GM19023 (cell line): ENCODE data around the gene LAMA1.

Experiments
- ATAC-seq: cut with Tn5 transposase; IDR thresholded peaks from one replicate; pipeline ENCODE4 v1.9.1; 2021; ENCODE audit warnings: mild to moderate bottlenecking, moderate library complexity; ENCODE audit not compliant: unreplicated experiment

Gene LAMA1

DNA sequence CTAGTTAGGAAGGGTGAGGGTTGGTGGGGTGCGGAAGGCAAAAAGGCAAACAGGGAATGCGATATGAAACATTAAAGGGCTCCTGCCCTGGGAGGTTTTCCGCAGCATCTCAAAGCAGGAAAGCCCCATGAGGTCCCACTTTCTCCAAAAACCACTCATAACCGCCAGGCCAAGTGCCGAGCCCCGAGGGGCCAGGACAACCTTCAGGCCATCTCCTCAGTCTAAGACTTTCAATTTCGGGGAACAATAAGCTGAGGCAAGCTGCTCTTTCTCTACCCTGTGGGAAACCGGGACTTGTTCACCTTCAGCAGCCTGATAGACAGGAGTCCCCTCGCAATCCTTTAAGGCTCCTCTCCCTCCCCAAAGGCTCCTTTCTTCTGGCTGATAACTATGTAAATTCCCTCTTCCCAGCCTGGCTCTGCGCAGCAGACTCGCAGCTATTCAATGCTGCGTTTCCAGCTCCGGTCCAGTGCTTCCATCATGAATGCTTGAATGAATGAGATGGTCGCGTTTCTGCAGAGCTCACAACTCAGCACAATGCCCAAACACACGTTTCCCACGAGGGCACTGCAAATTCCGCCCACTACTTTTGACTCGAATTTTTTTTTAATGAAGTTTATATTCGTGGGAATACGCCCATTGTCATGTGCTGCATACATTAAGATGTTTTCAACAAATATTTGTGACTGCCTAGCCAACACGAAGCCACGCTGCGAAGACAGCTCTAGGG lies 1.4 kb downstream of the LAMA1 start:
- ATAC-seq, result no peak

DNA sequence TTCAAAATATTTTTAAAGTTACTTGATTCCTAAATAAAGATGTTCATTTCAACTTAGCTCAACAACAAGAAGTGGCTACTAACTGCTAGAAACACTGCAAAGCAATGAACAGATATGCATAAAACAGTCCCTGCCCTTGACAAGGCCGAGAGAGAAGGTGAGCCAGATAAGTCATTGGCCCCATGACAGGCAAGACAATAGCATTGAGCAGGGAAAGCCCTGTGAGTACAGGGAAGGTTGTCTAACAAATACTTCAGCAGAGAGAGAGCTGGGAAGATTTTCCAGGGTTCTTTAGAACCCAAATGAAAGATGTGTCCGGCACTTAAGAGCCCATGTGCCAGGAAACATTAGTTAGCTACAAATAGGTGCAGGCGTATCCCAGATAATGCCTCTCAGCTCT lies 4.7 kb downstream of the LAMA1 start:
- ATAC-seq, result no peak

DNA sequence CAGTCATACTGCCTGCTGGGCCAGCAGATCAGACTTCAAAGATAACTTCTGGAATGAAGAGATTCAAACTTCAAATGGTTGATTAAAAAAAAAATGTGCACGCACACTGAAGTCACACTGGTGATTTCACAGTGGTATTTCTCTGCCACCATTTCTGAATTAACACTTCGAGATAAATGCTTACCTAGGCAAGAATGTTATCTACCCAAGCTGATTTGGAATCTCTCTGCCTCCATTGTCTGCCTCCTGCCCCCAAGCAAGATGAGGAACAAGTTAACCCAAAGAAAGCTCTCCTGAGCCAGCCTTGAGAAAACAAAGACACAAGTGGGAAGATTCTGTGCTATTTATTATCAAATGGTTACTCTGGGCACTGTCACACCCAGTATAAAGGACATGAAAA lies 6.5 kb downstream of the LAMA1 start:
- no peak for ATAC-seq

DNA sequence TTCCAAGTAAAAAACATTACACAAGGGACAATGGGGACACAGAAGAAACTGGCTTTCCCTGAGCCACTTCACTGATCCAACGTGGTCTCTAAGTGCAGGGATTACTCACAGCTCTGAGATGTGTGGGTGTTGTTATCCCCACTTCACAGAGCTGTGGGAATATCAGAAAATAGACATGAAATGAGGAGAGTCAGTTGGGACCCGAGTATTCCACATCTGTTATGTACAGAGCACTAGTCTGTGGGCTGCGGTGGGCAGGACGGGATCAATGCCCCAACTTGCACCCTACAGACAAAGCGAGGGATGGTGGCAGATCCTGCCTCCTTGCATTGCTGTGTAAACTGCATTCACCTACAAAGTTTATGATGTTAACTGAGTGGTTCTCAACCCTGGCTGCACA lies 11.7 kb downstream of the LAMA1 start:
- ATAC-seq, result no peak

DNA sequence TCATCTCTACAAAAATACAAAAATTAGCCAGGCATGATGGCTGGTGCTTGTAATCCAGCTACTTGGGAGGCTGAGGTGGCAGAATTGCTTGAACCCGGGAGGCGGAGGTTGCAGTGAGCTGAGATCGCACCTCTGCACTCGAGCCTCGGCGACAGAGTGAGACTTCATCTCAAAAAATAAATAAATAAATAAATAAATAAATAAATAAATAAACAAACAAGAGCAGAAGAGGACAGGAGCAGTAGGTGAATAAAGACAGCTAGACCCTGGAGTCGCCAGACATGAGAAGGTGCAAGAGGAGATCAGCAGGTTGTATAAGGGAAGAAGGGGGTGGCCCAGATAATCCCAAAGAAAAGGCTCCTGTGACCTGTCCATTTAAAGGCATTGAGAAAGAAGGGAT lies 12.3 kb downstream of the LAMA1 start:
- ATAC-seq, result no peak

DNA sequence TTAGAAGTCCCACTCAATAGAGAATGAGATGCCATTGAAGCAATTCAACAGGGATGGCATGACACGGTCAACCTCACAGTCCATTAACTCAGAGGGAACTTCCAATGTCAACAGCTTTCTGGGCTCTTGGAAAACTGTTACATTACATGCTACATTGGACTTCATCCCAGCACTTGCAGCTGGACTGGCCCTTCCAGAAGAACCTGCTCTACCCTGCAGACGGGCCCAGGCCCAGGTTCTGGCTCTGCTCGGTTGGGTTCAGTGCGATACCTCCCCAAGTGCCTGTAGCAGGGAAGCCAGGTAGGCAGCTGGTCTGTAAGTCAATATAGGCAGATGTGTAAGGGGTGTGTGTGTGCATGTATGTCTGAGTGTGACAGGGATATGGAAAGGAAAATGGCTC lies 12.9 kb downstream of the LAMA1 start:
- no peak for ATAC-seq

DNA sequence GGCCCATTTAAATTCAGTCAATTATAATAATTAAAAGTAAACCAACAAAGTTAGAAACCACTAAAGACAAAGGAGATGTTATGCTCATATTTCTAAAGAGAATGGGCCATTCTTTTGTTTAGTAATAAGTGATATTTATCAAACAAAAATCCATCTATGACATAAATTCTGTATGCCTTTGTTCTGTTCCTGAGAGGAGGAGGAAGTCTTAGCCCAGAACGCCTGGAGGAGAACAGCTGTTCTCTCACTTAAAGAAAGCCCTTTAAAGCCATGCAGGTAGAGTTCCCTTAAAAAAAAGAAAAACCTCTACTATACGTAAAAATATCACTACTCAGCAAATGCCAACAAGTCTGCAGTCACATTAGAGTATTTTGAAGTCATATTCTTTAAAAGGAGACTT lies 15.5 kb downstream of the LAMA1 start:
- ATAC-seq, result no peak

DNA sequence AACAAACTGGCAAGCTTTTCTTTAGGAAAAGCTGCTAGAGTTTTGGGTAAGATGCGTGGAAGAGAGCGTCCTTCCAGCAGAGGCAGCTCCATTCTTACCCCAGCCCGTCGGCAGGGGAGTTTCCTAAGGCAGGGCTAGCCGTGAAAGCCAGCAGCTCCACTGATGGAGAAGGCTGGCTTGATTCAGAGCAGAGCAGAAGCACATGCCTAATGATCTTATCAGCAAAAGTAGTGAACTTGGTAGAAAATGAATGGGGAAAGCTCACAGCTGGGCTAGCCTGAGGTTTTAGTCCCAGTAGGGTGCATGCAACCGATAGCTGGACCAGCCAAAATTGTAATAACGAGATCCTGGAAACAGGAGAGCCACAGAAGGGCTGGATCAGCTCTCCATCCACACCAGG lies 20.8 kb downstream of the LAMA1 start:
- ATAC-seq, result no peak

DNA sequence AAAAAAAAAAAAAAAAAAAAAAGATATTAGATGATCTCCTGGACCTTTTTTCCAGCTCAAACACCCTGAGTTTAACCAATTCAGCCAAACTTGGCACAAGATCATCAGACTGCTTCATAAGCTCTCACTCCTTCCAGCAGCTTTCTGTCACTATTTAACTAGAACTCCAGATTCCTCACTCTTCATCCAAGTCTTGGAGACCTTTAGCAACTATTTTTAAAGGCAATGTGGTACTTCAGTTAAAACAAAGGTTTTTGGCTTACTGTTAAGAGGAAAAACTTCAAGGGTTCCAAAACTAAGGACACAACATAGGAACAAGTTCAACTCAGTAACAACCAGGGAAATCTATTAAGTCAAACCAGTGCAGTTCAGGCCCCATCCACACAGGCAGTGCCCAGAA lies 23.2 kb downstream of the LAMA1 start:
- ATAC-seq, result no peak

DNA sequence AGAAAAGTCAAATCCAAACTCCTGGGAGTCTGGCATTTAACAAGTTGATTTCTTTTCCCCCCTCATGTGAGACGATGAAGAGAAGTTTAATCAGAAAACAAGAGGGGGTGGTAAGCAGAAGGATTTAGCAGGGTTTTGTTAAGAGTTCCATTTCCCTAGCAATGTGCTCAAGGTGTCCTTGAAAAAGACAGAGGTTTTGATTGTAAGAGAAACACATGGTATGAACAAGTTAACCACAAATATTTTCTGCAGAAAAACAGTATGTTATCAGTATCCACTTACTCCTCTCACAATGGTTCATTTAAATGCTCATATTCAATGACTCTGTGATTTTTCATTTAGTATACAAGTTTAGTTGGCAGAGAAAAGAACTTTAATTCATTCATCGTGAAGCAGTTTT lies 26.8 kb downstream of the LAMA1 start:
- no peak for ATAC-seq

DNA sequence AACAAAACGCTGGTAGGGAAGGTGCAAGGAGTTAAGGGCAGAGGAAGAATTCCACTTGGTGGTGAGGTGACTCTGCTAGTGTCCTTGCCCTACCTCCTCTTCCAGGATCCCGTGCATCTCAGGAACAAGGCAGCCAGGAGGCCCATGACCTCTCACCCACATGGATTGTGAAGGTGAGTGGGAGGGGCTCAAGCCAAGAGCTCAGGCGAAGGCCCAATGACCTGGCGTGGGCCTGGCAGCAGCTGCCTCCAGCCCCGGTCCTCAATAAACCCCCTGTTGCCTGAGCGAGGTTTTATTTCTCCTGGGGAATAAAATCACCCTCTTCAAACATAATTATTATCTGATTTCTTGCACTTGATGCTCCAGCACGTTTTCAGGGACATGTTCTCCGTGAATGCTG lies 28.2 kb downstream of the LAMA1 start:
- no peak for ATAC-seq

DNA sequence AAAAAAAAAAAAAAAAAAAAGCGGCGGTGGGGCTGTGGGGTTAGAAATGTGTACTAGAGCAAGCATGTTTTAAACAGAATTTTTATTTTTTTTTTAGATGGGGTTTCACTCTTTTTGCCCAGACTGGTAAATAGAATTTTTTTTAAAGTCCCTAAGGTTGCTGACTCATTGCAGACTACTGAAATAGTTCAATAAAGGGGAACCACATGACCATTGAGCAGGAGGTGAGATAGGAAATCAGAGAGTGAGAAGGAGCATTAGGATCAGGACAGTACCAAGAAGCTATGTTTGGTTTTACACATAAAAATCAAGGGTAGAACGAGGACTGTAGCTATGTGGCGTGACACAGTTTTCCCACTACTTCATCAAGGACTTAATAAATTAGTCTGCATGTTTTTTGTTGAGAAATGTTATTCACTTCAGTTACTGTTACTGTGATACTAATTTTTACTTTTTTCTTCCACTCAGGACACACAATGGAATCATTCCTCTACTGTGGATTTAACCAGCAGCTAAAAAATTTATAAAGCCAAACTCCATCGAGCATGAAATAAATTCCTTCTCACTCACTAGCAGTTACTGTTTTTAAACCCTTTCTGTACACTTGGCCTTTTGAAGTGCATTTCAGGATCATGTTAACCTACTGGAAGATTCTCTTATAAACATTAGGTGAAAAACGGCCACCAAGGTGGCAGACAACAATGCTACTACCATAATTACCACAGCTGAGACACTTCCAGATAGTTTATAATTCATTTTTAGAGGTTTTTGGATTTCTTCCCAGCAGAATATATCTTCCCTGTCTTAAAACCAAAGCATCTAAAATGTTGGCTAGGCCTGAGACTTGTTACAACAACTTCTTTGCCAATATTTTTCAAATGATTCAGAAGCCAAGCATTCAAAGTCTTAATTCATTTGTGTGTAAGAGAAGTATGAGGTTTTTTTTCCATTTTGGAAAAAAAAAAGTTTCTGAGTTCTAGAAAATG lies 33.2 kb downstream of the LAMA1 start:
- ATAC-seq, result no peak

DNA sequence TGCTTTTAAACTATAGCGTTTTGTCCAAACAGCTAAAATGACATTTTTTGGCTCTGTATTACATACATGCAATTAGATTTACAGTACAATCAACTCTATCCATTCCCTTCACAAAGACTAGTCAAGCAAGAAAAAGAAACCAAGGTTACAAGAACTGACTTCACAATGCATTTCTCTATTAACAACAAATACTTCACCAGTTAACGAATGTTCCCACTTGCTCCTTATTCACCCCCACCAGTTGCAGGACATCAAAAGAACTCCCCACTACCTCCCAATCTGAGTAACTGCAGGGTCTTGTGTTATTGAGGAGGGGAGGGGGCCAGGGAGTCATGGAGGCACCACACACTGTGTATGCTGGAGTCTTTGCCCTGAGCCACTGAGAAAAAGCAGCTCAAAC lies 34.9 kb downstream of the LAMA1 start:
- no peak for ATAC-seq

DNA sequence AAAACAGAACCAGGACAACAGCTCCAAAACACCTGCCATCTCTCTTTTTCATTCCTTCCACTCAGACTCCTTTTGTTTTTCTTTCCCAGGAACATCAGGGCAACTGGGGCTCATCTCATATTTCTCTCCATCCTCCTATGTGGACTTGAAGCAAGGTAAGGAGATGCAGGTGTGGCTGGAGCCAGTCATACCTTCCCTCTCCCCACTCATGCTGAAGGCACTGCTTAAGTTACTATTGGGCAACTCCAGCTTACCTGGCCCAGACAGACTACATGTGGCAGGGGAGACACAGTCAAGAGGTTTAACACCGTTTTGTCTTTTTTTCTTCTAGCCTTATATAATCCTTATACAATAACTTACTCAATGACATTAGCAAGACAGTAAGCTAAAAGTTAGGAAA lies 38.4 kb downstream of the LAMA1 start:
- ATAC-seq, result no peak

DNA sequence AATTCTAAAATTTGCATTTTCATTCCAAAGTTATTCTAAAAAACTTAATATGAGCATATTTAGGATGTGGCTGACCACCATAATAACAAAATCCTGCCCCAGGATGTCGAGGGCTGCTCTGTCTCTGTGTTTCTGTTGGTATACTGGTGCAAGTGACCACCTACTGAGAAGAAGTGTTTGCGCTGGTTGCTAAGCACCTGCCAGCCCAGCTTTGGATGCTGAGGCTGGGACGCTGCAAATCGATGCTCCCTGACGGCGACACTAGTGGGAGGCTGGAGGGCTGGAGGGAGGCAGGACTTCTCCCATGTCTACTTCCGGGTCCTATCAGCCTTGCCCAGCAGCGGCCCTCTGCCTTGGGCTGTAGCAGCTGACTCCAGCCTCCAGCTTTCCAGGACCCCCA lies 45.0 kb downstream of the LAMA1 start:
- no peak for ATAC-seq

DNA sequence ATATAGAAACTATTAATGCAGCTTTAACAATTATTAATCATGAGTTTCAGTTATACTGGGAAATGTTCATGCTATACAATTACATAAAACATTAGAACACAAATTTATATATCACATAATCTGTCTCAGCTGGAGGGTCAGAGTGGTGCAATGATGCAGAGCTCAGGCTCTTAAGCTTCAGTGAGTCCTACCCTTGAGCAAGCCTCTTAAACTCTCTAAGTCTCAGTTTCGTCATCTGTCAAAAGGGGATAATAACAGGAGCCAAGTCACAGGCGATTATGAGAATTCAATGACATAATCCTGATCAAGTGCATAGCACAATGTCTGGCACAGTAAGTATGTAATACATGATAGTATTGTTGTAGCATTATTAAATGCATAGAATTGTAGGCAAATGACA lies 46.0 kb downstream of the LAMA1 start:
- ATAC-seq, result no peak

DNA sequence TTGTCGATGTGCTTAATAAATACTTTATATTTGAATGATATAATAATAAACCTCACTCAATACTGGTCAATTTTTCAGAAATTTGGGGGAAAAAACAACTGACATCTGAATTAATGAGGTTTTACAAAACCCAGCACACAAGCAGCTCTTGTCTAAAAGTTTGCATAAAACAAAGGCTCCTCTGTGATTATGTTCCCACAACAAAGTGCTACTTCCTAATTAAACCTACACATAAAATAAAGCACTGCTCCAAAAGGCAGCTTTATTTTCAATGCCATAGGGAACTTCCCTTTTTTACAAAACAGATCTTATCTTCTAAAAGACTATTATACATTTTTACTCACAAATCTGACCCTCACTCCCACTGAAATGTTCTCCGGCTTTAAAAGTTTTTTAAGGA lies 47.1 kb downstream of the LAMA1 start:
- no peak for ATAC-seq

DNA sequence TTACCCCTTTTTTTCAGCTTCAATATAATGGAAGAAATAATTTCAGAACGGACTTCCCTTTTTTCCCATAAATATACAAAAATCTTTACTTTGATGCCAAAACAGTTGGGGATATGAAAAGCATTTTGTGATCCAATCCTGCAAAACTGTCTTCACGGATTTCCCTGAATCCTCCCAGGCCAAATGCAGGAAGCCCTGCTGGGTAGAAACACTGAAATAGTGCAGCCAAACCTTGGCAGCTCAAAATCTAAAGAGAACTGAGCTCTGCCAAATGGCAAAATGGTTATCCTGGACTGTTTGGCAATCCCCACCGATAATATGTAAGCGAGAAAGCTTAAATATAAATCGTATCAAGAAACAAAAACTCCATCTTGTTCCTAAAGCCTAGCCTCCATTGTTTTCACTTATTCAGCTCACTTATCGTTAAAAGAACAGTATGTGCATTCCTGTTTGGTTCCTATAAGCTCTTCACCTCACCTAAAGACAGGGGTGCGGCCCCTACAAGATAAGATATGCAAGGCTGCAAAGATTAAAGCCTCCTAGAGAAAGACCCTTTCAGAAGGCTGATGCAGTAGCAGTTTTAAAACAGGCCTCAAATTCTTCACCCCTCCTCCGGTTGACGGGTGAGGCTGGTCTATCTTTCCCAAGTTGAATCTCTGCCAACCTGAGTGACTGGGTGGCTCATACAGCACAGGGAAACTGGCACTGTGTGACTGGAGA lies 48.6 kb downstream of the LAMA1 start:
- no peak for ATAC-seq

DNA sequence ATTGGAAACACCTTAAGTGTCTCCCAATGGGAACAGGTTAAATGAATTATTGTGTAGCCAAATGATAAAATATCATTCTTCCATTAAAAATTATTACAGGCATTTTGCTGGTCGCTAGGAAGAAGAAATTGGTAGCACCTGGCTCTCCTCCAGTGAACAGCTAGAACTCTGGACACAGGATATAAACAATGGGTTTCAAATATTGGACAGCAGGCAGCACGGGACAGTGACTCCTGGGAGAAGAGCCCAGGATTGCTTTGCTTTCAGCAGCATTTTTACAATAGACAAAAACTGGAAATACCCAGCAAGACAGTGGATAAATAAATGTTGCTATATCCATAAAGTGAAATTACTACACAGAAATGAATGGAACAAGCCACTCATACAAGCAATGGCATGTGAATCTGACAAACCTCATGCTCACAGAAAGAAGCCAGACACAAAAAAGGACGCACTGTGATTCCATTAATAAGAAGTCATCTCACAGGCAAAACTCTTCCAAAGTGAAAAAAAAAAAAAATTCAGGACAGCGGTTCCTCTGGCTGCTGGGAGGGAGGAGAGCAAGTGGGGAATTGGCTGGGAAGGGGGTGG lies 50.5 kb downstream of the LAMA1 start:
- ATAC-seq, result no peak

DNA sequence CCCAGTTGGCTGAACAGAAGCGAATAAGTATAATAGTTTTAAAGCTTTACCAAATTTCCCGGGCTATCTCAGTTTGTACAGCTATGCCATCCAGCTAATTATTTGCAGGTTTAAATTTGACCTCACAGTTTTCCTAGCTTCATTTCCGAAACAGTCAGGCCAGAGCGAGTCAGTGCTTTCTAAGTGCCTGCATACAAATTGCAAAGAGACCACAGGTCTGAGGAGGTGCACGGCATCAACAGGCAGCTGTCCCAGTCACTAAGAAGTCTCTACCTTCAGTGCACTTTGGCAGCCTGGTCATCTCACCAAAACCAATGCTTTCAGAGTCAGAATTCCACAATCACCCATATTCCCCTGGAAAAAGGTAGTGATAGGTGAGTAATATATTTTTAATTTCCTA lies 51.9 kb downstream of the LAMA1 start:
- no peak for ATAC-seq

DNA sequence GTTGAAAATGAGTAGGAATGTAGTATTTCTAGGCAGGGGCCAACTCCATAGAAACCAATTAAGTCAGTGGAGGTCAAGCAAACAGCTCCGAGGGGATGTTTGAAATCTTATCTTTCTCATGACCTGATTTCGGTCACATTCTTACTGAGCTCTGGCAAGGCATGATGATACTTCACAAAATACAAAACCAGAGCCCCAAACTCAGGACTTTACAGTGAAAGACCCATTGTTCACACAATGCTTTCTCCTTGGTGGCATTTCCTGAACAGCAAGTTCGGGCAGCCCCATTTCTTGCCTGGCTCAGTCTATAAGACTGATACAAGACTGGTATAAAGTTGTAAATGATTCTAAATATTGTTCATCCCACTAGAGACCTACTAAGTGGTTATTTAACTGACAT lies 53.3 kb downstream of the LAMA1 start:
- ATAC-seq, result no peak
